ENCODE measurements around the gene SPRY4.

GRCh38 chr5:142303565-142303964 lies 21.3 kb downstream of the SPRY4 start:
- no peak for TF ChIP-seq CTCF (IDR thresholded peaks at IDR 0.05)
- no peak for TF ChIP-seq POLR2AphosphoS5 (IDR thresholded peaks at IDR 0.05)
- no peak for TF ChIP-seq POLR2A (IDR thresholded peaks at IDR 0.05)
